Measurements from ENCODE around the gene ESPNL. TPM values are rescaled to one million over a fixed set of nuclear protein-coding genes. Genes with fewer than 3 reads are reported as not detected.

Gene ESPNL
- total RNA-seq, 1 donor from 2014 or later, result 0.48 TPM

DNA sequence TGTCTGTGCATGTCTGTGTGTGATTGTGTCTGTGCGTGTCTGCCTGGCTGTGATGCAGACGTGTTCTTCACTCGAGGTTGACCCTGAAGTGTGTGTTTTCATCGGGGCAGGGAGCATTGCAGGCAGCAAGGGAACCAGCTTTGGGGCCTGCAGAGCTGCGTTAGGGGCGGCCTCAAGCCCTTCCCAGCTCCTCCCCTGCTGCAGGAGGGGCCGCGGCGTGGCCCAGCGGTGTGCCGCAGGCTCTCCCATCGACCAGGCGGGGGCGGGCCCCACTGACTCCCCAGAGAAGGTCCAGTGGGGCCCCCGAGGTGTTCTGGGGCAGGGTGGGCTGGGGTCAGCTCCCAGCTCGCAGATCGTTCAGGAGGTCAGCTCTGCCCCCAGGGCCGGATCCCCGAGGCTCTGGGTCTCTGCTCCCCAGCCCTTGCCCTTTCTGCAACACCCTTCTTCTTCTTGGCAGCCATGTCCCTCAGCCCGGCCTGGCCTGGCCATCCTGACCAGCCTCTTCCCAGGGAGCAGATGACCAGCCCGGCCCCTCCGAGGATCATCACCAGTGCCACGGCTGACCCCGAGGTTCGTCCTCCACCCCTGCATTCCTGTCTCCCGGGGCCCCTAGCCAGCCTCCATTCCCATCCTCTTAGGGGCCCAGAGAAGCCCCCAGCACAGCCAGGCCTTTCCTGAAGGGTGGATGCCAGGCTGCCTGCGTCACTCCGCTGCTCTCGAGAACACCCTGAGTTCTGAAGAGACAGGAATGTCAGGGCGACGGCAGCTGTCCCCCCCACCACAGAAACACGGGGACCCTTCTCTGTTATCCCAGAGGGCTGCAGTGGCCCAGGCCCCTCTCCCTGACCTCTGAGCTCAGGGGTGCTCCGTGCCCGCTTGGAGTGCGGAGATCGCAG lies 27.3 kb downstream of the ESPNL start:
- DNase-seq (ENCODE audit: low spot score), result no peak

DNA sequence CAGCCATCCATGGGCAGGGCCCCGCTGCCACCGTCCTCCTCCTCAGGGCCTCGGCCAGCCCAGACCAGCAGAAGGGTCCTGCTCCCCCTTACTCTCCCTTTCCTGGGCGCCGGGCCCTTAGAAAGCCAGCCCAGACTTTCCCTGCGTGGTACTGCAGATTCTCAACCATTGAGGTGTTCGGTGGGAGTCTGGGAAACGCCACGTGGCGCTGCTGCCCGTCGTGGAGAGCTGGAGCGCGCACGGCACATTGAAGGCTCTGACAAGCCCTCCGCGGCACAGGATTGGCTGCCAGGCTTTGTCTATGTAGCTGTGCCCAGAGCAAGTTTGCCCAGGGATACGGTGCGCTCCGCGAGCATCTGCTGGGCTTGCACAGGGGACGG lies 27.9 kb downstream of the ESPNL start:
- DNase-seq (ENCODE audit: low spot score), result no peak

GRCh38 chr2:238128534-238129001 lies 28.4 kb downstream of the ESPNL start:
- DNase-seq (ENCODE audit: low spot score), result no peak

DNA sequence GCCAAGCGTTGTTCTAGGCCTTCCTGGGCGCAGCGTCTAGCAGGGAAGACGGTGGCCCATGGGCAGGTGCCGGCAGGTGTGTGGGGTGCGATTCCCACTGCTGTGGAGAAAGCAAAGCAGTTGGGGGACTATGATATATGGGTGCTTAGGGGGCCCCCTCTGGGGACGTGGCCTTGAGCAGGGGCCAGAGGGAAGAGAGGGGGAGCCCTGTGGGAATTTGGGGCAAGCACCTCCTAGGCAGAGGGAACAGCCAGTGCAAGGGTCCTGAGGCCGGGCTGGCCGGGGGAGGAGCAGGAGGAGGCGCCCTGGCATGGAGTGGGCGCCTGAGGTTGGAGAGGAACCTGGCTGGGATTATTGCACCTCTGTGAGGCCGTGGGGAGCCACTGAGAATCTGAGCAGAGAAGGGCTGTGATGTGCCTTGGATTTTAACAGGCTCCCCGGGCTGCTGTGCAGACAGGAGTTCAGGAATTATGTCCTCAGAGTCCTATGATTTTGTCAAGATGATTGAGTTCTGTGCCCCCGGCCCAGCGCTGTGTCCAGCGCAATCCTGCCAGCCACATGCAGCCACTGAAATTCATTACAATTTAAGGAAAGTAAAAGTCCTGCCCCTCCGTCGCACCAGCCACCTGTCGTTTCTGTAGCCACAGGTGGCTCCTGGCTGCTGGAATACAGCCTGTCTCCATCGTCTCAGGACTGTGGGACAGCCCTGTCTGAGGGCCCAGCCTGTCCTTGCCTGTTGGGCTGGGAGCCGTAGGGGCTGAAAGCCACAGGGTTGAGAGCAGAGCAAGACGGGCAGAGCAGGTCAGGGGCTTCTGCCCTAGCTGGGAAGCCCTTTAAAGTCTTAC lies 29.2 kb downstream of the ESPNL start:
- DNase-seq (ENCODE audit: low spot score), result no peak

DNA sequence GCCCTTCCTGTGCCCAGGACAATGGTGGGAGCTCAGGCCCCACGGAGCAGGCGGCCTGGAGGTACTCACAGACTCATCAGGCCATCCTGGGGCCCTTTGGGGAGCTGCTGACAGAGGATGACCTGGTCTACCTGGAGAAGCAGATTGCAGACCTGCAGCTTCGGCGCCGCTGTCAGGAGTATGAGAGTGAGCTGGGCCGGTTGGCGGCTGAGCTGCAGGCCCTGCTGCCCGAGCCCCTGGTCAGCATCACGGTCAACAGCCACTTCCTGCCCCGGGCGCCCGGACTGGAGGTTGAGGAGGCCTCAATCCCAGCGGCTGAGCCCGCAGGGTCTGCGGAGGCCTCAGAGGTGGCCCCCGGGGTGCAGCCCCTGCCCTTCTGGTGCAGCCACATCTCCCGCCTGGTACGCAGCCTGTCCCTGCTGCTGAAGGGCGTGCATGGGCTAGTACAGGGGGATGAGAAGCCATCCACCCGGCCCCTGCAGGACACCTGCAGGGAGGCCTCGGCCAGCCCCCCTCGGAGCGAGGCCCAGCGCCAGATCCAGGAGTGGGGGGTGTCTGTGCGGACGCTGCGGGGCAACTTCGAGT lies 30.1 kb downstream of the ESPNL start:
- no peak for DNase-seq (ENCODE audit: low spot score)

GRCh38 chr2:238130696-238131628 lies 30.8 kb downstream of the ESPNL start:
- no peak for DNase-seq (ENCODE audit: low spot score)

- no peak for DNase-seq (ENCODE audit: low spot score)
These were observed 31.8 kb downstream of the ESPNL start for GRCh38 chr2:238131761-238132462.

- DNase-seq (ENCODE audit: low spot score), result no peak
These were observed 32.6 kb downstream of the ESPNL start for GRCh38 chr2:238132463-238133450.

DNA sequence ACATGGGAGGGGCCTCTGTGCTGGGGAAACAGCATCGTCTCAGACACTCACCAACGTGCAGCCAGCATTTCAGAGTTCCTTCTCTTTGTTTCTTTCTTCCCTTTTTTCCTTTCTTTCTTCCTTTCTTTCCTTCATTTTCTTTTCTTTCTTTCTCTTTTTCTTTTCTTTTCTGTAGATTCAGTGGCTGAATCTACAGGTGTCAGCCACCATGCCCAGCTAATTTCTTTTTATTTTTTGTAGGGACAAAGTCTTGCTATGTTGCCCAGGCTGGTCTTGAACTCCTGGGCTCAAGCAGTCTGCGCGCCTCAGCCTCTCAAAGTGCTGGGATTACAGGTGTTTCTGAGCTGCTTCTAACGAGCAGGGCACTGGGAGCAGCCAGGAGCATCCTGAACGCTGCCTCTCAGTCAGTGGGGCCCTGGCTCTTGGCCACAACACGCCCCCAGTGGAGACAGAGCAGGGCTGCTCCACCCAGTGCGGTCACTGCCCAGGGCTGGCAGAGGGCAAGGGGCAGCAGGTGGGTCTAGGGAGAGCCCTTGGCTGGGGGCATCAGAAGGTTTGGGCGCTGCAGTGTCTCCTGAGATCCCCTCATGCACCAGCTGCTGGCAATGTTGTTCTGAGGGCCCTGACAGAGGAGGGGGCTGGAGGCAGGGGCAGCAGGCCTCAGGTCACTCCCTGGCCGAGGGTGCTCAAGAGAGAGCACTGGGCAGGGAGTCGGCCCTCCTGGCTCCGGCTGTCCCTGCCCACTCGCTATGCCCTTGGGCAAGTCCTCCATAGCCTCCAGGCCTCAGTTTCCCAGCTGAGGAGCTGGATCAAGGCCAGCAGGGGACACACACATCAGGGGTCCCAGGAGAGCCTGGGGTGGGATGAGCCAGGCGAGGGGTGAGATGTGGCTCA lies 33.6 kb downstream of the ESPNL start:
- no peak for DNase-seq (ENCODE audit: low spot score)

GRCh38 chr2:238134393-238134785 lies 34.2 kb downstream of the ESPNL start:
- DNase-seq (ENCODE audit: low spot score), result no peak

- no peak for DNase-seq (ENCODE audit: low spot score)
These were observed 35.5 kb downstream of the ESPNL start for GRCh38 chr2:238135601-238136150.

DNA sequence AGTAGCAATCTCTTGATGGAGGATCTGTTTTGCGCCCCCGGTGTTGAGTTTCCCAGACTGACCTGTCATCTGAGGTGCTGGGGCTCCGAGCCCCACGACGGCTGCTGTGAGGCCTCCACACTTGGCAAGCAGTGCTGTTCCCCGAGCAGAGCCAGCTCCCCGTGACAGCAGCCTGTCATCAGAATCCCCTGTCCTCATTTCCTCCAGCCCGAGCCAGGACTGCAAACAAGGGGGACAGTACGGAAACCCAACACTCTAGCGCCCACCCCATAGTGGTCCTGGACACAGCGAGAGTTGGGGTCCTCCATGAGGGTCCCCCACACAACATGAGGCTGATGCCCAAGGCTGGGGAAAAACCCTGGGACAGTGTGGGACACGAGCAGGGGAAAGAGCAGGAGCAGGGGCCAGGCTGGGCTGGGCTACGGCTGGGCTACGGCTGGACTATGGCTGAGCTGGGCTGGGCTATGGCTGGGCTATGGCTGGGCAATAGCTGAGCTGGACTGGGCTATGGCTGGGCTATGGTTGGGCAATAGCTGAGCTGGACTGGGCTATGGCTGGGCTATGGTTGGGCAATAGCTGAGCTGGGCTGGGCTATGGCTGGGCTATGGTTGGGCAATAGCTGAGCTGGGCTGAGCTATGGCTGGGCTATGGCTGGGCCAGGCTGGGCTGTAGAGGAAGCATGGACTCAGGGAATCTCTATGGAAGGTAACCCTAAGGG lies 36.8 kb downstream of the ESPNL start:
- DNase-seq (ENCODE audit: low spot score), result no peak

- no peak for DNase-seq (ENCODE audit: low spot score)
These were observed 37.7 kb downstream of the ESPNL start for GRCh38 chr2:238137885-238138284.

GRCh38 chr2:238138331-238139195 lies 38.4 kb downstream of the ESPNL start, which contains the start of gene KLHL30:
KLHL30 (plus strand) TSS chr2:238138668; CDS start chr2:238140755, 2,087 bp downstream.
- no peak for DNase-seq (ENCODE audit: low spot score)

DNA sequence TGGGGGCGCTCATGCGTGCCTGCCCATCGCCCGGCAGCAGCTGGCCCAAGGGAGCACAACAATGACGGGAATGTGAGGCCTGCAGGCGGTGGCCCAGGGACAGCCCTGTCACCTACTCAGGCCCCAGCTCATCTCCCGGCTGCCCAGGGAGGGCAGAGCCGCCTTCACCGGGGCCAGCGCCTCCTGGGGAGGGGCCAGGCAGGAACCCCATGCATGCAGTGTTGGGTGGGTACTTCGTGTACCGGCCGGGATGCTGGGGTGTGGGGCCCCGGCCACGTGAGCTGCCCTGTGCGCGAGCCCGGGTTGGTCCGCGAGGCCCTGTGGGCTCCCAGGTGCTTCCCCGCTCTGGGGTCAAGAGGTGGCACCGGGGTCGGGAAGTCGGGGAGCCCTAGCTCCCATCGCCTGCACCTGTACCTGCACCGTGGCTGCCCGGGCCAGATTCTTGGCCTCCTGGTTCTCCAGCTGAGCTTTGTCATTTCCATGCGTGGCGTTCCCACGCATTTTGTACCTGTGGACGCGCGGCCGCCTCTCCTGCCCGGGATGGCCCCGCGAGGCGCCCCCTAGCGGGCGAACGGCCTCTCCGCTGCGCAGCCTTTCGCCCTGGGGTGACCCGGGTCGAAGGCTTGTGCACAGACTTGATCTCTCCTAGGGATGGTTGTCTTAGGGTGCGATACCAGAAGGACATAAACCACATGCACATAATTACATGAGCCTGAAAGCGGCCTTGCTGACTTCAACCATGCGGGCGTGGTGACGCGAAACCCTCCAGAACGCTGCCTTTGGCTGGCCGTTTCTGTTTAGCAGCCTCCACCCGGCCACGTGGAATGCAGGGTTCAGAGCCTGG lies 39.3 kb downstream of the ESPNL start:
- no peak for DNase-seq (ENCODE audit: low spot score)

Data from mesenteric fat pad (tissue), 1 donor.